HT1080 (cell line): ENCODE results near the gene EHD2. TPM values are rescaled to one million over a fixed set of nuclear protein-coding genes. Genes with fewer than 3 reads are reported as not detected.

Experiments
- DNase-seq: peaks from one replicate; pipeline ENCODE4 v3.0.0-alpha.2; 2015; ENCODE audit warnings: low read depth
- total RNA-seq: library from RNA; depleted of rRNA; stranded (reverse); fragments of >200 nt; shearing (Covaris generic); gene quantifications from 2 replicates; pipeline ENCODE4 v1.2.3, GENCODE V29; 2014

The EHD2 gene
- total RNA-seq, 1 experiment from 2014 or later = 36.2 TPM

DNA sequence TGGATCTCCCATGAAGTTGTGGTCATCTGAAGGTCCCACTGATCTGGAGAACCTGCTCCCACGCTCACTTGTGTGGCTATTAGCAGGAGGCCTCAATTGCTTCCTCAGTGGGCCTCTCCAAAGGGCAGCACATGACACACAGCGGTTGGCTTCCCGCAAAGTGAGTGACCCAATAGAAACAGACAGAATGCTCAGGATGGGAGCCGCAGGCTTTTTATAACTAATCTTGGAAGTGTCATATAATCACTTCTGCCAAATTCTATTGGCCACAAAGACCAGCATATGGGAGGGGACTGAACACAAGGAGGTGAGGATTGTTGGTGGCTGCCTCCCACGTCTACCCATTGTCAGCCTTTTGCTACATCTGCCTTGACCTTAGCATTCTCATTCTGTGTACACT, 22.1 kb upstream of the EHD2 start:
- DNase-seq = no peak

- DNase-seq = no peak
Measured at GRCh38 chr19:47691782-47692181, 21.4 kb upstream of the EHD2 start.

GRCh38 chr19:47693489-47693888, 19.7 kb upstream of the EHD2 start:
- DNase-seq = no peak

DNA sequence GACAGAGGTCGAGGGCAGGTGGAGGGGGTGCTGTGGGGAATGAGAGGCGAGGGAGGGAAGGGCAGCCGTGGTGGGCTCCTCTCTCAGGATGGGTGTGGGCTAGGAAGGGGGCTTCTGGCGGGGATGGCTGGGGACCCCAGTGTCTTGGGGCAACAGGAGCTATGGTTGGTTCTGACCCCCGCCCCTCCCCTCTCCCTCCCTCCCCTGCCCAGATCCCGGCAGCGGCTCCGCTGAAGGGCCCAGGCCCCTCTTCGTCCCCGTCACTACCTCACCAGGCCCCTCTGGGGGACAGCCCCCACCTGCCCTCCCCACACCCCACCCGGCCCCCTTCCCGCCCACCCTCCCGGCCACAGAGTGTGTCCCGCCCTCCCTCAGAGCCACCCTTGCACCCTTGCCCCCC, 19.3 kb upstream of the EHD2 start:
- DNase-seq = no peak

DNA sequence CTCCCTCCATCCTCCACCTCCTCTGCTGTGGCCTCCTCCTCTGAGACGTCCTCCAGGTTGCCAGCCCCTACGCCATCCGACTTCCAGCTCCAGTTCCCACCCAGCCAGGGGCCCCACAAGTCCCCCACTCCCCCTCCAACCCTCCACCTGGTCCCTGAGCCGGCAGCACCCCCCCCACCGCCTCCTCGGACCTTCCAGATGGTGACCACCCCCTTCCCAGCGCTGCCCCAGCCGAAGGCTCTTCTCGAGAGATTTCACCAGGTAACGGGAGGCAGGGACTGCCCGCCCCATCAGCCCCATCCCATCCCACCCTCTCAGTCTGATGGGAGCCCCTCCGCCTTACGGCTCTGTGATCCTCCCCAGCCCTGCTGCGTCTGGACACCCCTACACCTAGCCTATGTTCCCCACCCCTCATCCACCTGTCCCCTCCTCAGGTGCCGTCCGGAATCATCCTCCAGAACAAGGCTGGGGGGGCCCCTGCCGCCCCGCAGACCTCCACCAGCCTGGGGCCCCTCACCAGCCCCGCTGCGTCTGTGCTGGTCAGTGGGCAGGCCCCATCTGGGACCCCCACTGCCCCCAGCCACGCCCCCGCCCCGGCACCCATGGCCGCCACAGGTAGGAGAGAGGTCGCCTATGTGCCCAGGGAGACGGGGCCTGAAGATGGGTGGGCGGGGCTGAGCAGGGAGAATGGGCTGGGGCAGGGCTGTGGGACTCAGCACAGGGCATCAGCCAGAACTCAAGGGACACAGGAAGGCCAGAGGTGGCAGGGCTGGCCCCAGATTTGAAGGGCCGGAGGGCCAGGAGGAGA, 18.6 kb upstream of the EHD2 start:
- DNase-seq = no peak

GRCh38 chr19:47695533-47696262, 17.5 kb upstream of the EHD2 start:
- no peak for DNase-seq

DNA sequence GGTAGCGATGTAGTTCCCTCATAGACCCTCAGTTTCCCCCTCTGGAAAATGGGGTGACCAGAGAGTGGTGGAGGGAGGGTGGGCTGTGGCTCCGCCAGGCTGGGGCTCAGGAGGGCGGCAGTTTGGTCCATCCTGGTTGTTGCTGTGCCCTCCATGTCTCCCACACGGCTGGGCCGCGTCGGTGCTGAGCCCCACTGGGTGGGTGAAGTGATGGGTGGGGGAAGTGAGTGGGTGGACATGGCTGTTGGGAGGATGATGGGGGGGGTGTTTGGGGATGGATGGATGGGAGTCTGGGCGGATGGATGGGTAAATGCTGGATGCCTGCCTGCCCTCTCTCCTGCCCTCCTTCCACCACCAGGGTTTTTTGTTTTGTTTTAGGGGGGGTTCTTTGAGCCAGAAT, 16.6 kb upstream of the EHD2 start:
- no peak for DNase-seq

DNA sequence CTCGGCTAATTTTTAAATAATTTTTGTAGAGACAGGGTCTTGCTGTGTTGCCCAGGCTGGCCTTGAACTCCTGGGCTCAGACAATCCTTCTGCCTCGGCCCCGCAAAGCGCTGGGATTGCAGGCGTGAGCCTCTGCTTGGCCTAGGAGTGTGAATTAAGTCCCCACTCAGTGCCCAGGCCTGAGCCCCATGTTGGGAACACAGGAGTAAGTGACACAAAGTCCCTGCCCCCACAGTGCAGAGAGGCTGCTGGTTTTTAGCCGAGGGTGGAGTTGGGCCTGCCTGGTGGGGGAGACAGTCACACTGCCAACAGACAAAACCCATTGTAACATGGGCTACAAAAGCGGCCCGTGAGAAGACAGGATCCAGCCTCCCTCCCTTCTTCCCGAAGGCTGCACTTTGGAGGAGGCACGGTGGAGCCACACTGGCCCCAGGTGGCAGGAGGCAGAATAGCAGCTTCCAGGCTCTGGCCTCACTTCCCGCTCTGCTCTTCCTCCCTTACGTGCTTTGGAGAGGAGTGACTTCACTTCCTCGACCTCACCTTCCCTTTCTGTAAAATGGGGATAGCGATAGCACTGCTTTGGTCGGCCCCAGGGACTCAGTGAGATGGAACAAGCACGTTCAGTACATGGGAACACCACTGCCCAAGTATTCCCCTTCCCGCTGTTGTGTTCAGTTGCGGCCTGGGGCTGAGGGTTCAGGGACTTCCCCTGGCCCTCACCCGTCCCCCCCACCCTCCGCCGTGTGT, 15.2 kb upstream of the EHD2 start:
- DNase-seq = peak; percentile 88

- no peak for DNase-seq
Measured at GRCh38 chr19:47698631-47699359, 14.4 kb upstream of the EHD2 start.

- DNase-seq = peak; percentile 47
Measured at GRCh38 chr19:47699360-47699917, 13.8 kb upstream of the EHD2 start.

DNA sequence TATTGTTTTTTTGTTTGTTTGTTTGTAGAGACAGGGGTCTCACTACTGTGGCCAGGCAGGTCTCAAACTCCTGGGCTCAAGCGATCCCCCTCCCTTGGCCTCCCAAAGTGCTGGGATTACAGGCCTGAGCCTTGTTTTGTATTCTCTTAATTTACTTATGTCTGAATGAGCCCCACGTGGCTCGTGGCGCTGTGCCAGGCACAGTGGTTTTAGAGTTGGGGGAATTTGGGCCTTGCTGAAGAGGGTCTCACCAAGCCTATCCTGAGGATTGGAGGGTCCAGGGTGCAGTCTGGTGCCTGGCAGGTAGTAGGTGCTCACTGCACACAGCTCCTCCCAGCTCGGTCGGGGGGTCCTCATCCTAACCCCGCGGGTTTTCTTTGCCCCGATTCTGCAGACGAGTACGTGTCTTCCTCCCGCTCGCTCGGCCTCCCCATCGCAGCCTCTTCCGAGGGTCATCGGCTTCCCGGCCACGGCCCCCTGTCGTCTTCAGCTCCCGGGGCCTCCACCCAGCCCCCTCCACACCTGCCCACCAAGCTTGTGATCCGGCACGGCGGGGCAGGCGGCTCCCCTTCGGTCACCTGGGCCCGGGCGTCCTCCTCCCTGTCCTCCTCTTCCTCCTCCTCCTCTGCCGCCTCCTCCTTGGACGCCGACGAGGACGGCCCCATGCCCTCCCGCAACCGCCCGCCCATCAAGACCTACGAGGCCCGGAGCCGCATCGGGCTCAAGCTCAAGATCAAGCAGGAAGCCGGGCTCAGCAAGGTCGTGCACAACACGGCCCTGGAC, 12.1 kb upstream of the EHD2 start:
- no peak for DNase-seq

- DNase-seq = no peak
Measured at GRCh38 chr19:47701717-47702552, 11.3 kb upstream of the EHD2 start.

DNA sequence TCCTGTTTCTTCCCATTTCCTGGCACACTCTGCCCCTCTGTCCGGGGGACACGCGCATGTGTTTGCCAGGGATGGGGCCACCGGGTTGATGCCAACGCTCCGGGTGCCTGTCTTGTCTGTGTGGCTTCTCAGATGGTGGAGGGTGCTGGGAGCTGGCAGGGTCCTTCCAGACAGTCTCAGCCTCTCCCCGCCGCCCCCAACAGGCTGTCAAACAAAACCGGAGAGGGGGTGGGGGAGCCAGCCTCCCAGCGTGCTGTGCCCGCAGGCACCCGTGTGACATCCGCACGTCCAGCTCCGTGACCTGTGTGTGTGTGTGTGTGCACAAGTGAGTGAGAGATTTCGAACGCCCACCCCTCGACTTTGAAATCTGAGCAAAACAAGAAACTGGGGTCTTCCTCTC, 10.6 kb upstream of the EHD2 start:
- DNase-seq = no peak

GRCh38 chr19:47703301-47703700, 9.9 kb upstream of the EHD2 start:
- no peak for DNase-seq

DNA sequence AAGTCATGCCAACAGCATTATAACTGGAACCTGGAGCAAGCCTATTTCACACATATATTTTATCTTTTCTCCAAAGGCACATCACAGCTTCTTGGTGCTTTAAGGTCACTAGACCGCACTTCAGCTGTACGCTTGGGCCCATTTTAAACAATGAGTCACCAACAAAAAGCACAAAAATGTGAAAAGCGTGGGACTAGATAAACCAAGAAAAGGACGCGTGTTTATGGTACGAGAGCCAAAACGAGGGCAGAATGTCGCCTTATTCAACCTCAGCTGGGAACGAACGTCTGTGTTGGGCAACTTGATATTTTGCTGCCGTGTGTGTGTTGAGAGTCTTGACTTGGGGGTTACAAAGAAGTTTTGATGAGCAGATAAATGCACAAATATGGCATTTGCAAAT, 9.2 kb upstream of the EHD2 start:
- no peak for DNase-seq

DNA sequence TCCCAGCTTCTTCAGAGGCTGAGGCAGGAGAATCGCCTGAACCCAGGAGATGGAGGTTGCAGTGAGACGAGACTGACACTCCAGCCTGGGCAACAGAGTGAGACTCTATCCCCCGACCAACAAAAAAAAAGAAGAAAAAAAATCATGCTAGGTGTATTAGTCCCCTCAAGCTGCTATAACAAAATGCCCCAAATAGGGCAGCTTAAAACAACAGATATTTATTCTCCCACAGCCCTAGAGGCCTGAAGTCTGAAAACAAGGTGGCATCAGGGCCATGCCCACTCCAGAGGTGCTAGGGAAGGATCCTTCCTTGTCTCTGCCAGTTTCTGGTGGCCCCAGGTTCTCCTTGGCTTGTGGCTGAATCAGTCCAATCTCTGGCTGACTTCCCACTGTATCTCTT, 8.6 kb upstream of the EHD2 start:
- DNase-seq = no peak

DNA sequence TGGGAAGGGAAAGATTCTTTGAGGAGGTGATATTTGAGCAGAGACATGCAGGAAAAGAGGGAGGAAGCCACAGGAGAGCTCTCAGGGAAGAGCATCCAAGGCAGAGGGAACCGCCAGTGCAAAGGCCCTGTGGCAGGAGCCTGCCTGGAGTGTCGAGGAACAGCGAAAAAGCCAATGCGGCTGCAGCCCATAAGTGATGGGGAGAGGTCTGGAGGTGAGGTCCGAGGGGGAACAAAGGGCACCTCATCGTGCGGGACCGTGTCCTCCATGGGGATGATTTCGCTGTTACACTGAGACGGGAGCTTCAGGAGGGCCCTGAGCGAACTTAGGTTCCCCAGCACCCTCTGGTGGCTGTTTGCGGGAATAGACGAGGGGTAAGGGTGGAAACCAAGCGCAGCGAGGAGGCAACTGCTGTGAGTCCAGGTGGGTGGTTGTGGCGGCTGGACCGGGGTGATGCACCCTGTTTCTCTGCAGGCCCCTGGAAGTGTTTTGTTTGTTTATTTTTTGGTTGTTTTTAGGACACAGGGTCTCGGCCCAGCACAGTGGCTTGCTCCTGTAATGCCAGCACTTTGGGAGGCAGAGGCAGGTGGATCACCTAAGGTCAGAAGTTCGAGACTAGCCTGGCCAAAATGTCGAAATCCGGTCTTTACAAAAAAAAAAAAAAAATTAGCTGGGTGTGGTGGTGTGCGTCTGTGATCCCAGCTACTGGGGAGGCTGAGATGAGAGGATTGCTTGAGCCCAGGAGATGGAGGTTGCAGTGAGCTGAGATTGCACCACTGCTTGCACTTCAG, 5.9 kb upstream of the EHD2 start:
- DNase-seq = peak; percentile 71

- DNase-seq = no peak
Measured at GRCh38 chr19:47711652-47712242, 1.5 kb upstream of the EHD2 start.
